Right lobe of liver (tissue), 4 donors: ENCODE measurements around the gene UBN1.

Experiments
- POLR2A ChIP-seq: fragments of 450-650 bp; IDR thresholded peaks from one replicate; pipeline ENCODE4 v1.6.1; 2017; ENCODE audit warnings: antibody characterized with exemption, mild to moderate bottlenecking
- TF ChIP-seq, protein P1 (sequence below), 4 donors: fragments of 200-600 bp in 3 of 4; fragments of 450-650 bp in 1 of 4; IDR thresholded peaks; one replicate each; pipeline versions ENCODE4 v1.5.1 to v1.8.0; 2016 to 2022; ENCODE audit warnings: antibody characterized with exemption in 4 of 4, mild to moderate bottlenecking in 2 of 4
- donor health status: DM: no; HTN: no; CAD: no.
- donor health status: DM: no; HTN: no; CAD: no.
- donor health status: DM: no; HTN: yes; CAD: no.

DNA sequence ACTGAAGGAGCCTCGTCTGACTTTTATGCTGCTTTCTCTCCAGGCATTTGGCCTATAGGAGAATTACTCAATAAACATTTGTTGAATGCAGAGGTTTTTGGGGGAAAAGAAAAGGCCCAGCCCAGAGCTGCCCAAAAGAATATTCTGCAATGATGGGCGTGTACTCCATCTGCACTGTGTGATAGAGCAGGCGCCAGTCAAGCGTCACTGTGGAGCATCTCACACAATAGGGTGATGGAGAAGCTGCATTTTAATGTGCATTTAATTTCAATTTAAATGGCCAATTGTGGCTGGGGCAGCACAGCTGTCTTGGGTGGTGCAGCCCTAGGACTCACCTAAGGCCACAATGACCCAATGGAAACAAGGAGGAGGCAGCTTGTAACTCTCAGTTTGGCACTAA lies 20.8 kb upstream of the UBN1 start:
- TF ChIP-seq, protein P1, sequence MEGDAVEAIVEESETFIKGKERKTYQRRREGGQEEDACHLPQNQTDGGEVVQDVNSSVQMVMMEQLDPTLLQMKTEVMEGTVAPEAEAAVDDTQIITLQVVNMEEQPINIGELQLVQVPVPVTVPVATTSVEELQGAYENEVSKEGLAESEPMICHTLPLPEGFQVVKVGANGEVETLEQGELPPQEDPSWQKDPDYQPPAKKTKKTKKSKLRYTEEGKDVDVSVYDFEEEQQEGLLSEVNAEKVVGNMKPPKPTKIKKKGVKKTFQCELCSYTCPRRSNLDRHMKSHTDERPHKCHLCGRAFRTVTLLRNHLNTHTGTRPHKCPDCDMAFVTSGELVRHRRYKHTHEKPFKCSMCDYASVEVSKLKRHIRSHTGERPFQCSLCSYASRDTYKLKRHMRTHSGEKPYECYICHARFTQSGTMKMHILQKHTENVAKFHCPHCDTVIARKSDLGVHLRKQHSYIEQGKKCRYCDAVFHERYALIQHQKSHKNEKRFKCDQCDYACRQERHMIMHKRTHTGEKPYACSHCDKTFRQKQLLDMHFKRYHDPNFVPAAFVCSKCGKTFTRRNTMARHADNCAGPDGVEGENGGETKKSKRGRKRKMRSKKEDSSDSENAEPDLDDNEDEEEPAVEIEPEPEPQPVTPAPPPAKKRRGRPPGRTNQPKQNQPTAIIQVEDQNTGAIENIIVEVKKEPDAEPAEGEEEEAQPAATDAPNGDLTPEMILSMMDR (IDR thresholded peaks at IDR 0.05): no peak
- TF ChIP-seq POLR2A: no peak
